ELR (cell line): ENCODE measurements around the gene ZNF333.
"Not testable (repeated sequence)": the region's sequence is repeated elsewhere in the genome, so short reads cannot be mapped to it uniquely, and the experiment has no call there.

Source experiments
- DNase-seq: peaks from one replicate; pipeline ENCODE4 v3.0.0-alpha.2; 2015; ENCODE audit warnings: low read depth

The ZNF333 gene

DNA sequence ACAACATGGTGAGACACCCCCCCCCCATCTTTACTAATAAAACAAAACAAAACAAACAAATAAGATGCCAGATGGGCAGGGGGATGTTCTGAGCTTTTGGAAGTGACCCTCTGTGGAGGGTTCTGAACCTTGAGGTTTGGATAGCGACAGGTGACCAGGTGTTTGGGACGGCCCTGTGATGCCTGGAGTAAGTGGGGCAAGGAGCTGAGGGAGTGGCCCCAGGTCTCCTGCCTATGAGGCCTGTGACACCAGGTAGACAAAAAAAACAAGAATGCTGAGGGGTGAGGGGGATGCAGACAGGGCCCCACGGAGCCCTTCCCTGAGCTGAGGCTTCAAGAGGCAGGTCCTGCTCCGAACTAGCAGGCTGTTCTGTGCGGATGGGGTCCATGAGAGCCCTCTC, 79.4 kb downstream of the ZNF333 start:
- no peak for DNase-seq

DNA sequence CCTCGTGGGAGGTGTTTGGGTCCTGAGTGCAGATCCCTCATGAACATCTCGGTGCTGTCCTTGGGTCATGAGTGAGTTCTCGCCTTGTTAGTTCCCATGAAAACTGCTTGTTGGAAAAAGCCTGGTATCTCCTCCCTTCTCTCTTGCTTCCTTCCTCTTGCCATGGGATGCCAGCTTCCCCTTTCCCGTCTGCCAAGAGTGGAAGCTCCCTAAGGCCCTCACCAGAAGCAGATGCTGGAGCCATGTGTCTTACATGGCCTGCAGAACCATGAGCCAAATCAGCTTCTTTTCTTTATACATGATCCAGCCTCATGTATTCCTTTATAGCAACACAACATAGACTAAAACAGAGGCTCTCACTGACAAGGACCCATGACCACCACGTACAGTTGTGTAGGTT, 80.3 kb downstream of the ZNF333 start:
- DNase-seq, result no peak

DNA sequence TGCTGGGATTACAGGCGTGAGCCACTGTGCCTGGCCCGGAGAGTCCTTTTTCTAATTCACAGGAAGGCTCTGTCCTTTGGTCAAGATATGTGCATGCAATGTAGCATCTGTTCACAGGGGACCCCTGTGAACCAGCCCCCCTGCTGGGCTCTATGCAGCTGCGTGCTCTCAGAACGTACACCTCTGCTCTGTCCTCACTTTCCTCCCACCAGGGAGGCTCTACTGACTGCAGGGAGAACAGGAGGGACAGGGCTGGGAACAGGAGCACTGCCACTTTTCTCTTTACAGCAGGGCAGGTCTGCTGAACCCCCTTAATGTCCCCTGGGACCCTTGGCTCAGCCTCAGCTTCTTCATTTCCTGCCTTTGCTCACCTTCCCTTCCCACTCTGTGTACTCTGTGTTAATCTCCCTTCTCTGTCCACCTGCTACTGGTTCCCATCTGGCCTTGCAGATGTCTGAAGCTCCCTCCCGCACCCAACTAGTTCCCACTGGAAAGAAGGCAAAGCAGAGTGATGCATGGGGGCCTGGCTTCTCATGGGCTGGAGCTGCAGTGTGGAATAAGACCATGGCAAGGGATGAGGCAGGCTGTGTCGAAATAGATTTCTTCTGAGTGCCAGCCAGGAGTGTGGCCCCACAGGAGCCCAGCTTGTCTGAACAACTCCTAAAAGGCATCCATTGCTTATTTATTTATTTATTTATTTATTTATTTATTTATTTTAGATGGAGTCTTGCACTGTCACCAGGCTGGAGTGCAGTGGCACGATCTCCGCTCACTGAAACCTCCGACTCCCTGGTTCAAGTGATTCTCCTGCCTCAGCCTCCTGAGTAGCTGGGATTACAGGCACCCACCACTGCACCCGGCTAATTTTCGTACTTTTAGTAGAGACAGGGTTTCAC, 81.3 kb downstream of the ZNF333 start:
- DNase-seq, result no peak

DNA sequence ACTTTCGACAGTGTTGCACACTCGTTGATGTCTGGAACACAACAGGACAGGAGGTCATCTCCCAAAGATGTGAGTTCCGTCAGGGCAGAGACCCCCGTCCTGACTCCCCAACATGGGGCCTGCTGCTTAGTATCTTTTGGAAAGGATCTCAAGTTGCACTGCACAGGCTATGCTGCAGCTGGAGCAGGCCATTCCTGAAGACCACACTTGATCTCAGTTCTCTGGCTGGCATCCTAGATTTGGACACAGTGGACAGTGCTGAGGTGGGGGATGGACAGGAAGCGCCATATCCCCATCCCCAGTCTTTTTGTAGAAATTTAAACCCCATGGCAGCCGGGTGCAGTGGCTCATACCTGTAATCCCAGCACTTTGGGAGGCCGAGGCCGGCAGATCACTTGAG, 82.6 kb downstream of the ZNF333 start:
- DNase-seq, result no peak

DNA sequence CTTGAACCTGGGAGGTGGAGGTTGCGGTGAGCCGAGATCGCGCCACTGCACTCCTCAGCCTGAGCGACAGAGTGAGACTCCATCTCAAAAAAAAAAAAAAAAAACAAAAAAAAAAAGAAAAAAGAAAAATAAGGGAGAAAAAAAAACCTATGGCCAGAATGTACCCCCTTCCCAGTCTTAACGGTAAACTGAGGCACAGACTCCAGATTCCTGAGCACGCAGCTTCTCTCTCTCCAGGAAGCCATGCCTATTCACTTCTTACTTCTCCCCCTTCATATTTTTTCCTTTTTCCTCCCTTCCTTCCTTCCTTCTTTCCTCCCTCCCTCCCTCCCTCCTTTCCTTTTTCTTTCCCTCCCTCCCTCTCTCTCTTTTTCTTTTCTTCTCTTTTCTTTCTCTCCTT, 83.1 kb downstream of the ZNF333 start:
- DNase-seq, result no peak

DNA sequence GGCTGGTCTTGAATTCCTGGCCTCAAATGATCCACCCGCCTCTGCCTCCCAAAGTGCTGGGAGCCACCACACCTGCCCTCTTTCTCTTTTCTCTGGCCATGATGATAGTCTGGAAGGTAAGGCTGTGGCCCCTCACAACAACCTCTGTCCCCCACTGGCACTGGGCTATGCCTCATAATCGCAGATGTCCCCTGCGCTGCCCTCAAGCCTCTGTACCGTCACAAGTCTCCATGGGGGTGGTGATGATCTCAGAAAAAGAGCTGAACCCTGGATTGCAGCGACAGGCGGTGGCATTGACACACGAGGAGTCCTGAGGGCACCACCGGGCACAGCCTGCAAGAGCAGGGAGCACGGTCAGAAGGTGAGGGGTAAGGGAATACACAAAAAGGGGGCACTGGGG, 83.9 kb downstream of the ZNF333 start:
- DNase-seq, result not testable (repeated sequence)

DNA sequence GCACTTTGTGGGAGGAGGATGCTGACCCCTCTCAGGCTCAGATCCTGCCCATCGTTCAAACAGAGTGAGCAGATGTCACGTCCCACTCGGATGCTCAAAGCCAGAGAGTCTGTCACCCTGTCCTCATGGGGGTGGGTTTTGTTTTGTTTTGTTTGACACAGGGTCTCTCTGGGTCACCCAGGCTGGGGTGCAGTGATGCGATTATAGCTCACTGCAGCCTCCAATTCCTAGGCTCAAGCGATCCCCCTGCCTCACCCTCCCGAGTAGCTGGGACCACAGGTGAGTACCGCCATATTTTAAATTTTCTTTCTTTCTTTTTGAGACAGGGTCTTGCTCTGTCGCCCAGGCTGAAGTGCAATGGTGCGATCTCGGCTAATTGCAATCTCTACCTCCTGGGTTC, 84.5 kb downstream of the ZNF333 start:
- DNase-seq, result no peak

DNA sequence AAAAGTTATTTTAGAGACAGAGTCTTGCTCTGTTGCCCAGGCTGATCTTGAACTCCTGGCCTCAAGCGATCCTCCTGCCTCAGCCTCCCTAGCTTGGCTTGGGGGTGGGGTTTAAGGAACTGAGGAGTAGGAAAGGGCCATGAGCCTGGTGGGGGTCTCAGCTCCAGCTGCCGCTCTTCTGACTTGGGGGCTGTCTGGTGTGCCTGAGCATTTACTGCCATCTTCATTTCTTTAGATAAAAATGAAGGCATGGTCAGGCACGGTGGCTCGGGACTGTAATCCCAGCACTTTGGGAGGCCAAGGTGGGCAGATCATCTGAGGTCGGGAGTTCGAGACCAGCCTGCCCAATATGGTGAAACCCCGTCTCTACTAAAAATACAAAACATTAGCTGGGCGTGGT, 85.5 kb downstream of the ZNF333 start:
- DNase-seq, result not testable (repeated sequence)

DNA sequence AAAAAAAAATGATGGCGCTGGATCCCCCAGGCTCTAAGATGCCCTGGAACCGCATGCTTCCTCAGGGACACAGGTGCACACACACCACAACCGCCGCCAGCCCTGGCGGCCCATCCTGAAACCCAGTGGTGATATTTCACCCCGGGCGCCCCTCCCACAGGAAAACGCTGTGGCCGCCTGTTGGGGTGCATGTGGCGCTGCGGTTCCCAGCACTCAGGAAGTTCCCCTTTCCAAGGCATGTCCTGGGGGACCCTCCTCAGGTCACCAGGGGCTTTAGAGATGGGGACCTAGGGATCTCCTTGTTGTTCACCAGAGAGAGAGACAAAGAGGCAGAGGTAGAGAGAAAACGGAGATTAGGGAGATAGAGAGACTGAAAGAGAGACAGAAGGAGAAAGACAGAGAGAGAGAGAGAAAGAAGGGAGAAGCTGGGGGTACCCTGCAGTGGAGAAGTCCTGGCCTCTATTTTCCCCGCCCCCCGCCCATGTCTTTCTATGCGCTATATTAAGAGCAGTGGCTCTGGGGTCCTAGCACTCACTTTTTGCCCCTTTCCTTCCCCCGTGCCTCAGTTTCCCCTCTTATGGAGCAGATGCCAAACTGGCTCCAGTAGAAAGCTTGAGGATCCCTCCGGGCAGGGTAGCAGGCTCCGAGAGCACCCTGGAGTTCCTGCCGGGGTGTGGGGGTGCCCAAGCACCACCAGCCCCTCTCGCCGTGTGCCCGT, 86.2 kb downstream of the ZNF333 start:
- no peak for DNase-seq

DNA sequence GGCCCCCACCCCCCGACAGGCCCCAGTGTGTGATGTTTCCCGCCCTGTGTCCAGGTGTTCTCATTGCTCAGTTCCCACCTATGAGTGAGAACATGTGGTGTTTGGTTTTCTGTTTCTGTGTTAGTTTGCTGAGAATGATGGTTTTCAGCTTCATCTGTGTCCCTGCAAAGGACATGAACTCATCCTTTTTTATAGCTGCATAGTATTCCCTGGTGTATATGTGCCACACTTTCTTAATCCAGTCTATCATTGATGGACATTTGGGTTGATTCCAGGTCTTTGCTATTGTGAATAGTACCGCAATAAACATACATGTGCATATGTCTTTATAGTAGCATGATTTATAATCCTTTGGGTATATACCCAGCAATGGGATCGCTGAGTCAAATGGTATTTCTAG, 87.8 kb downstream of the ZNF333 start:
- not testable (repeated sequence) for DNase-seq

DNA sequence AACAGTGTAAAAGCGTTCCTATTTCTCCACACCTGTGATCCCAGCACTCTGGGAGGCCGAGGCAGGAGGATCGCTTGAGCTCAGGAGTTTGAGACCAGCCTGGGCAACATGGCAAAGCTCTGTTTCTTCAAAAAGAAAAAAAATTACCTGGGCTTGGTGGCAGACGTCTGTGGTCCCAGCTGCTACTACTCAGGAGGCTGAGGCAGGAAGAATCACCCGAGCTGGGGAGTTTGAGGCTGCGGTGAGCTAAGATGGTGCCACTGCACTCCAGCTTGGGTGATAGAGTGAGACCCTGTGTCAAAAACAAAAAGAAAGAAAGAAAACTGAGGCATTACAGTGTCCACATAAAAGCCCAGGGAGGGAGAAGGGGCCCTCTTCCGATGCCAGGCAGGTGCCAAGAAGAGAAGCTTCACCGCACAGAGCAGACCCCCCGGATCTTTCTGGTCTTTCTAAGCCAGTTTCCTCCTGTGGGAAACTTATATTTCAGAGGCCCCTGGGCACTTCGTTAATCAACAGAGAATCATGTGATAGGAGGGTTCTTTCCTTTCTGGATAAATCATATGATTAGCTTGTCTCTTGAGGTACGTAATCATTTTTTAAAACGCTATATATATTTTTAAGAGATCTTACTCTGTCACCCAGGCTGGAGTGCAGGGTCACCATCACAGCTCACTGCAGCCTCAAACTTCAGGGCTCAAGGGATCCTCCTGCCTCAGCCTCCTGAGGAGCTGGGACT, 88.4 kb downstream of the ZNF333 start, which contains the start of gene ADGRE2:
TSS of gene ADGRE2 (minus strand) at position 451 of the 736 bp plus-strand sequence. CDS start 1,804 bp downstream, outside the sequence.
- DNase-seq, result not testable (repeated sequence)

DNA sequence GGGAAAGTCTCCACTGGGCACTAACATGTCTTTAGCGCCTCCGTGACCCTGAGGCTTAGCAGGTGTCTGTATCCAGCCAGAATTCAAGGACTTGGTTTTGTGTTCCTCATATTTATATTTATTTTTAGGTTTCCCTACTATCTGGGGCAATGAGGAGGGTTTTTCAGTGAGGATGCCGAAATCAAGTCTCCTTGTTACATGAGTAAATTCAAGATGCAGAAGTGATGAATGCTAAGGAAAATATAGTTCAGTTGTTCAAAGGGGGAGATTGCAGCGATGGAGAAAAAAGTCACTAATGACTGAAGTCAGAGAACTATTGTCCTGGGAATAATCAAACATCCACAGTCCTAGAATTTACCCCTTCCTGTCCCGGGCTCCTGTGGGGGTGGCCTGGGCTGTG, 89.3 kb downstream of the ZNF333 start:
- DNase-seq, result no peak

DNA sequence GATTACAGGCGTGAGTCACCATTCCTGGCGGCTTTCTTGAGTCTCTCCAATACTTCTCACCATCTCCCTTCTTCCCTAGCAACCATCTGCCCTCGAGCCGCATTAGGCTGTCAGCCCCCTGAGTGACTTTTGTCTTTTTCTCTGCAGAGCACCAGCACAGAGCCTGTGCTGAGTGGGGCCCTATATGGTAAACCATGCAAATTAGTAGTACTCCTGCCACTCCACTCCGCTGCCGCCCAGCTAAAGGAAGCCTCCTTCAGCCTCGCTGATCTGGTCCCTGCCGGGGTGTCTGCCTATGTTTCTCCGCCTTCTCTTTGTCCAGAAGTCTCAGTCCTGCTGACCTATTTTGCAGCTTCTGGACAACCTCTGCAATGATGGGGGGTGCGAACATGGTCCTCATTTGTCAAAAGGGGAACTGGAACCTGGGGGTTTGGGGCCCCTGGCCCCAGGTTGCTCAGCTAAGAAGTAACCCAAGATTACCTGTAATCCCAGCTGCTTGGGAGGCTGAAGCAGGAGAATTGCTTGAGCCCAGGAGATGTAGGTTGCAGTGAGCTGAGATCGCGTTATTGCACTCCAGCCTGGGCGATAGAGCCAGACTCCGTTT, 90.9 kb downstream of the ZNF333 start:
- DNase-seq, result not testable (repeated sequence)

DNA sequence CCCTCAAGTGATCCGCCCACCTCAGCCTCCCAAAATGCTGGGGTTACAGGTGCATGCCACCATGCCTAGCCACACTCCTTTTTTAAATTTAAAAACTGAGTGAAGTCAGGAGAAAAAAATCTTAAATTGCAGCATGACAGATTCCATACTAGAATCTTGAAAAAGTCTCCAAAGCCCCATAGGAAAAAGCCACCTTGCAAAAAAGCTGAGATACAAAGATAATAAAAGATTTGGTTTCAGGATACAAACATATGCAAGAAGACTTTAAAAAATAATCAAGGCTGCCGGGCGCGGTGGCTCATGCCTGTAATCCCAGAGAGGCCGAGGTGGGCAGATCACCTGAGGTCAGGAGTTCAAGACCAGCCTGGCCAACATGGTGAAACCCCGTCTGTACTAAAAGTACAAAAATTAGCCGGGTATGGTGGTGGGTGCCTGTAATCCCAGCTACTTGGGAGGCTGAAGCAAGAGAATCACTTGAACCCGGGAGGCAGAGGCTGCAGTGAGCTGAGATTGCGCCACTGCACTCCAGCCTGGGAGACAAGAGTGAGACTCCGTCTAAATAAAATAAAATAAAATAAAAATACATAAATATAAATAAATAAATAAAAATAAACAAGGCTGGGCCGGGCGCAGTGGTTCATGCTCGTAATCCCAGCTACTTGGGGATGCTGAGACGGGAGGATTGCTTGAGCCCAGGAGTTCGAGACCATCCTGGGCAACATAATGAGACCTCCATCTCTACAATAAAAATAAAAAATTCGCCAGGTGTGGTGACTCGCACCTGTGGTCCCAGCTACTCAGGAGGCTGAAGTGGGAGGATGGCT, 92.1 kb downstream of the ZNF333 start:
- DNase-seq, result not testable (repeated sequence)

DNA sequence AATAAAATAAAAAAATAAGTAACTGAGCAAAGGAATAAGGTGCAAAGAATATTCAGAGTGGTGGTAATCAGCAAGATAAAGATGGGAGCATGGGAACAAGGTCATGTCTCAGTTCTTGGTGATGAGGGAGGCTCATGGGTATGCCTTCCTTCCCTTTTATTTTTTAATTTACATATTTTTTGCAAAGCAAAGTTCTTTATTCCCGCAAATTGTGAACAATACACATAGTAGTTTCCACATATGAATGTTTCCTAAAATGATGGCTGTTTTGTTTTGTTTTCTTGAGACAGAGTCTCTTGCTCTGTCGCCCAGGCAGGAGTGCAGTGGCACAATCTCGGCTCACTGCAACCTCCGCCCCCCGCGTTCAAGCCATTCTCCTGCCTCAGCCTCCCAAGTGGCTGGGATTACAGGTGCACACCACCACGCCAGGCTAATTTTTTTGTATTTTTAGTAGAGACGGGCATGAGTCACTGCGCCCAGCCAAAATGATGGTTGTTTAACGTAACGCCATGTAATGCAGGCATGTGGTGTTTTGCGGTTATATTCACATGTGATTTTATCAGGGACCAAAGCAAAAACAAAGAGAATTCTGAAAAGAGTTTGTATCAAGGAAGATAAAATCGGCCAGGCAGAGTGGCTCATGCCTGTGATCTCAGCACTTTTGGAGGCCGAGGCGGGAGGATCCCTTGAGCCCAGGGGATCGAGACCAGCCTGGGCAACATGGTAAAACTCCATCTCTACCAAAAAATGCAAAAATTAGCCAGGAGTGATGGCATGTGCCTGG, 93.0 kb downstream of the ZNF333 start:
- DNase-seq, result no peak
